Measurements from ENCODE around the gene KXD1.

DNA sequence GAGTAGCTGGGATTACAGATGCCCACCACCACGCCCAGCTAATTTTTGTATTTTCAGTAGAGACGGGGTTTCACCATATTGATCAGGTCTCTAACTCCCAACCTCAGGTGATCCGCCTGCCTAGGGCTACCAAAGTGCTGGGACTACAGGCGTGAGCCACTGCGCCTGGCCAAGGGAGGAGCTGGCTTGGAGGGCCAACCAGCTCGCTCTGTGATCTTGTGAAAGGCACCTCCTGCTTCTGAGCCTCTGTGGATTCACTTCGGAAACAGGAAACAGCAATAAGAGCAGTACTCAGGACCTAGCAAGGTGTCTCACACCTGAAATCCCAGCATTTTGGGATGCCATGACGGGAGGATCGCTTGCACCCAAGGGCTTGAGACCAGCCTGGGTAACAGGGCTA lies 33.8 kb upstream of the KXD1 start:
- TF ChIP-seq POLR2A (IDR thresholded peaks at IDR 0.05; ENCODE audit: low read length), result no peak
- TF ChIP-seq GATA1 (IDR thresholded peaks at IDR 0.05; ENCODE audit: low read depth, low read length), result no peak
